Neural cell (in vitro differentiated cells): ENCODE measurements around the gene KNTC1.

ENCODE experiments used
- CTCF ChIP-seq: fragments of 450-650 bp; IDR thresholded peaks from 2 replicates; pipeline ENCODE4 v1.5.1; 2014; ENCODE audit warnings: antibody characterized with exemption, mild to moderate bottlenecking, moderate library complexity; ENCODE audit not compliant: poor library complexity, severe bottlenecking
- EP300 ChIP-seq: fragments of 450-650 bp; conservative IDR thresholded peaks from 2 replicates; pipeline ENCODE4 v1.6.1; 2014; ENCODE audit warnings: antibody characterized with exemption, mild to moderate bottlenecking, moderate library complexity; ENCODE audit not compliant: poor library complexity, severe bottlenecking
- EZH2 ChIP-seq: fragments of 200-600, 300-800 bp; shearing (Covaris generic), sonication (generic); IDR thresholded peaks from 2 replicates; pipeline ENCODE4 v1.6.1; 2014; ENCODE audit warnings: antibody characterized with exemption, low read length, borderline replicate concordance, mild to moderate bottlenecking; ENCODE audit not compliant: insufficient read depth, poor library complexity, severe bottlenecking
- POLR2AphosphoS5 ChIP-seq: IDR thresholded peaks from 2 replicates; pipeline ENCODE4 v1.6.1; 2012
- RAD21 ChIP-seq: fragments of 450-650 bp; conservative IDR thresholded peaks from 2 replicates; pipeline ENCODE4 v1.6.1; 2014; ENCODE audit warnings: antibody characterized with exemption, mild to moderate bottlenecking, moderate library complexity
- TAF1 ChIP-seq: IDR thresholded peaks from 2 replicates; pipeline ENCODE4 v1.6.1; 2012; ENCODE audit warnings: low read depth

GRCh38 chr12:122659579-122659978, 132.5 kb downstream of the KNTC1 start:
- TF ChIP-seq CTCF = no peak
- TF ChIP-seq TAF1 = no peak
- TF ChIP-seq EZH2 = no peak
- no peak for TF ChIP-seq POLR2AphosphoS5
- TF ChIP-seq RAD21 = no peak
- no peak for TF ChIP-seq EP300
